Stimulated activated CD8-positive, alpha-beta memory T cell treated with anti-CD3 and anti-CD28 coated beads, Interleukin-7, amount 100 ng/mL, for 24 hours (primary cell): ENCODE results near the gene ADAMTS9.

Source experiments
- DNase-seq: peaks from one replicate; pipeline ENCODE4 v3.0.0-alpha.2; 2020; ENCODE audit warnings: low read depth

ADAMTS9 gene

GRCh38 chr3:64539451-64540196 is 148.2 kb downstream of the ADAMTS9 start:
- DNase-seq = no peak

DNA sequence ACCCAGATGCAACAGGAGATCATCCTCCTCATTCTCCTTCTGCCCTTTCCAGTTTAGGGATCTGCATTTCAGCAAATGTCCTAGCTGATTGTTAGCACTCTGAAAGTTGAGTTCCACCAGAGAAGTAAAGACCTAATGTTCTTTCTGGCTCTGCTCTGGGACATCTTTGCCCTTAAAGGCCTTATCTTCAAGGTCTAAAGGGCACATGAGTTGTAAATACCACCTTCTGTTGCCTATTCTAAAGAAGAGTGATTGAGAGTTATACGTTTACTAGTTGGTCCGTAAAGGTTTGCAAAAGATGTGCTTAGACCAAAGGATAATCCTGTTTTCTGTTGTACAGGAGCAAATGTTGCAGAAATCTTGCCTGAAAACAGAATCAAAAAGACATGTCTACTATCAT is 151.6 kb downstream of the ADAMTS9 start:
- no peak for DNase-seq

- DNase-seq = peak; percentile 7
Observed at GRCh38 chr3:64533617-64534317, 154.0 kb downstream of the ADAMTS9 start.

DNA sequence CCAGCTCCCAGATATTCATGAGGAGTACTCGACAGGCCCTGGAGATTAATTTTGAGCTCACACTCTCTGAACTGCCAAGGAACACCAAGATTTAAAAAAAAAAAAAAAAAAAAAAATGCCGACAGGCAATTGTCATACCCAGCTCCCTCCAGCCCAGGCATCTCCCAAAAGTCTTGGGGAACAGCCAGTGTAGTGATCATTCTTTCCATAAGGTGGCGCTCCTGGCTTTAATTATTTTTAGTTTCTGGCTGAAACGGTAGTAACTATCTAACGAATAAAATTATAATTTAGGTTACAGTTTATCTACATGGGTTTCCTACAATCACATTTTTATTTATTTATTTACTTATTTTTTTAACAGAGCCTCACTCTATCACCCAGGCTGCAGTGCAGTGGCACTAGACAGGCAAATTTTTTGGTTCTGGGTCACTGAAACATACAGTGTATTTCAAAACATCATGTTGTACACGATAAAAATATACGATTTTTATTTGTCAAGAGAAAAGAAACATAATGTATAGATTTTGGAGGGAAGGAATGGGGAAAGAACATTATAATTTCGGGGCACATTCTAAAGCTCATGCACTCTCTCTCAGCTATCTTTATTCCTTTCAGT is 157.3 kb downstream of the ADAMTS9 start:
- no peak for DNase-seq

DNA sequence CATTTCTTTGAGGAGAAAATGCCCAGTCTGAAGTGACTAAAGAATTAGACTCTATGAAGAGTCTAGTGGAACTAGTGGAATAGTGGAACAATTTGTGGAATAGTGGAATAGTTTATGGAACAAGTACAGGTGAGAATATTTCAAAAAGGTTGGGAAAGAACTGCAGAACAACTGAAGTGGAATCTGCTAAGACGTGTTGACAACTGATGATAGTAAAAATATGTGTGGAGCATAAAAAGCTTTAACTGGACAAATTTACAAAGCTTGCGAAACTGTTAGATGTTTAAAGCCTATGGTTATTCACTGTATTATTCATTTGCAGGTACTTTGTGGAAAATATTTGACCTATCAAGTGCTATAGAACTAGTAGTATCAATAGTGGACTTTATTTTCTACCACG is 164.5 kb downstream of the ADAMTS9 start:
- DNase-seq = no peak

DNA sequence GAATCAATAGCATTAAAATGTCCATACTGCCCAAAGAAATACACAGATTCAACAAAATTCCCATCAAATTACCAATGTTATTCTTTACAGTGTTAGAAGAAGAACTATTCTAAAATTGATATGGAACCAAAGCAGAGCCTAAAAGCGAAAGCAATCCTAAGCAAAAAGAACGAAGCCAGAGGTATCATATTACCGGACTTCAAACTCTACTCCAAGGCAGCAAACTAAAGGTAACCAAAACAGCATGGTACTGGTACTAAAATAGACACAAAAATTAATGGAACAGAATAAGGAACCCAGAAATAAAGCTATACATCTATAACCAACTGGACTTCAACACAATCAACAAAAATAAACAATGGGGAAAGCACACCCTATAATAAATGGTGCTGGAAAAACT is 167.5 kb downstream of the ADAMTS9 start:
- DNase-seq = no peak

- DNase-seq = no peak
Observed at GRCh38 chr3:64518950-64519349, 168.8 kb downstream of the ADAMTS9 start.

- DNase-seq = no peak
Observed at GRCh38 chr3:64518496-64518895, 169.3 kb downstream of the ADAMTS9 start.

GRCh38 chr3:64514889-64515288 is 172.9 kb downstream of the ADAMTS9 start:
- DNase-seq = no peak

GRCh38 chr3:64509206-64509605 is 178.6 kb downstream of the ADAMTS9 start:
- no peak for DNase-seq

DNA sequence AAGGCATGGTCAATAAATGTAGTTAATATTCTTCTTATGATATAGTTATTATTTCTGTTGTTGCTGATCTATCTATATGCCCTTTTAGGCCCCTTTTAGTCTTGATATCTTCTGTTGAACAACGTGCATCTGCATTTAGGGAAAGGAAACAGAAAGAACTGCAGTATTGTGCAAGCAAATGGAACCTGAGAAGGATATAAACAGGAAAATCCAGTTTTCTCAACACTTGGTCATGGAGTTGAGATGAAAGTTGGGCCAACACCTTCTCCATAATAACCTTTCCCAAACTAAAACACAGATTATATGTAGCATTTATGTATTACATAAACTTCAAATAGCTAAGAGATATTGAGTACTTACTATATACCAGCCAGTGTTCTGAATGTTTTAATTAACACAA is 179.7 kb downstream of the ADAMTS9 start:
- DNase-seq = no peak

DNA sequence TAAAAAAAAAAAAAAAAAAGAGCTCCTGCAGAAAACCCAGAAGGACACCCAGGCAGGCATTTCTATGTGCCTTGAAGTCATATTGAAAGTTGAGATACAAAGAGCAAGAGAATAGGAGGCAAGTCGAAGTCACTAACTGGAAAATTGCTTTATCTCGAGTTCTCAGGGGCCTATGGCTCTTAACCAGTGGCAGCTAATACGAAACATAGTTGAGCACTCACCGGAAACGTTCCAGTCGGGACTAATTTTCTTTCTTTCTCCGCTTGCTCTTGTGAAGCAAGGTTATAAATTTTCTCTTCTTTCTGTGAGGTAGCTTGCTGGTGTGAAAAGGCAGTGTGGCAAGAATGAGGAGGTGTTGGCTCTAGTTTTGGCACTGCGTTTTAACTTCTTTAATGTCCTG is 181.5 kb downstream of the ADAMTS9 start:
- no peak for DNase-seq

DNA sequence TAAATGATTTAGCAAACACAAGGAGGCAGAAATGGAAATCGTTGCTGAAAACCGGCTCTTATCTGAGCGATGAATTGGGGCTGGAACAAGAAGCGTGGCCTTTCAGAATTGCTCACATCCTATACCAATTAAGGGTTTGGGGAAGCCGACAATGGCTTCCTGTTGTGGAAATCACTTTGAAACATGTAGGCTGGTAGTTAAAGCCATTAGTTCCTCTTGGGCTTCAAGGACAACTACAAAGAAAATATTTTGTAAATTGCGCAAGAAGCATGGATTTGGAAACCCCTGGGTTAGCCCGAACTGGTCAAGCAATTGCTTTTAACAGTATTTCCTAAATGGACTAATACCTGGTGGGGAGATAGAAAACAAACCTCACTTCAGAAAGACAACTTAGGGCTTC is 182.4 kb downstream of the ADAMTS9 start:
- no peak for DNase-seq

DNA sequence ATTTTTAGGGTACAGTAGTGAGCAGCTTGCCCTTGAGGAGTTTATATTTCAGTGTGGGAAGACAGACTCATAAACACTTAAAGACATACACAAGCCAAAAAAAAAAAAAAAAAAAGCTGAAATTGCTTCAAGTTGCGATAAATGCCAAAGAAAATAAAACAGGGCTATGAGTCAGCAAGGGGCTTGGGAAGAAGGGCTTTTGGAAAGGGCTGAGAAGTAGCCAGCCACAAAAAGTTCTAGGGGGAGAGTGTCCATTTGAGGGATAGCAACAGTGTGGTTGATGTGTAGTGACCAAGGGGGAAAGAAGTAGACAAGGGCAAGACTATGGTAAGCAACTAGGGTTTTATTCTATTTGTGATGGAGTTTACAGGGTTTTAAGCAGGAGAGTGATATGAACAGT is 185.5 kb downstream of the ADAMTS9 start:
- no peak for DNase-seq

DNA sequence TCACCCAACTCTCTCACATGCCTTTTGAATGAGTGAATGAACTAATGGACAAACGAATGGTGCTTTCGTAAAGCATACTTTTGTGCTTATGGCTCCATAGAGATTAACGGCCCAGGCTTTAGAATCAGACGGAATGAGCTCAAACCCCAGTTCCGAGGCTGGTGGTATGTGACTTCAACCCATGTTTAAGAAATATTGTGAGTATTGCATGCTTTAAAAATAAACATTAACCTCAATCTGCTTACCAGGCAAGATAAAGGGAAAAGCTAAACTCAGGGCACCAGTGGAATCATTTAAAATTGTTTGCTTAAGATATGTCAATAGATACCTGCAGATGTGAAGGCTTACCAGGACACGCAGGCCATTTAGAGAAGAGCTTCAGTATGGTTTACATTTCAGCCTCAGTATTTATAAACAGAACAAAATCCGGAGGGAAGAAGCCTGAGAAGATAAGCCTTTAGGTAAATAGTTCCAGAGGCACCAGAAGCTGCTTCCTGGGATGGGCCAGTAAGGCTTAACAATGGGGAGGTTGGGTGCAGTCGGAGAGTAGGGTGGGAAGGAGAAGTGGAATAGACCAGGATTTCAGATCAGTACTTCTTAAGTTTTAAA is 186.4 kb downstream of the ADAMTS9 start:
- DNase-seq = no peak

- DNase-seq = no peak
Observed at GRCh38 chr3:64496786-64497490, 190.9 kb downstream of the ADAMTS9 start.

DNA sequence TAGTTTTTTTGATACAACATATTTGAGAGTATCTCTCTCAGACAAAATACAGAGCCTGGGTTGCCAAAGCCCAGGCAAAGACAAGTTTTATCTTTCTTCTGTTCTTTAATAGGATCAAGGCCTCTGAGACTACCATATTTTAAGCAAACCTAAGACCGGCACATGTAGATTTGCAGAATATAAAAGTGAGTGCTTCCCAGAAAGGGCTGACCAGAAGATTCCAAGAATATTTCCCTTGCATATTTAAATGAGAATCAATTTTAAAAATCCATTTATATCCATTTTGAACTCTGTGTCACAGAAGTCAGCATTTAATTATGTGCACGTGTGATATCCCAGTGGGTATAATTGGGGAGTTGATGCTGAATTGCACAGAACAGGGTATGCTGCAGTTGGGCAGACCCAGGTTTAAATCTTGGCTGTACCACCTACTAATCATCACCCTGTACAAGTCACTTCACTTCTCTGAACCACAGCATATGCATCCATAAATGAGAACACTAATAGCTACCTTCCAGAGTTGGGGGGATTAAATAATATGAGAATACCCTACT is 191.9 kb downstream of the ADAMTS9 start:
- no peak for DNase-seq

DNA sequence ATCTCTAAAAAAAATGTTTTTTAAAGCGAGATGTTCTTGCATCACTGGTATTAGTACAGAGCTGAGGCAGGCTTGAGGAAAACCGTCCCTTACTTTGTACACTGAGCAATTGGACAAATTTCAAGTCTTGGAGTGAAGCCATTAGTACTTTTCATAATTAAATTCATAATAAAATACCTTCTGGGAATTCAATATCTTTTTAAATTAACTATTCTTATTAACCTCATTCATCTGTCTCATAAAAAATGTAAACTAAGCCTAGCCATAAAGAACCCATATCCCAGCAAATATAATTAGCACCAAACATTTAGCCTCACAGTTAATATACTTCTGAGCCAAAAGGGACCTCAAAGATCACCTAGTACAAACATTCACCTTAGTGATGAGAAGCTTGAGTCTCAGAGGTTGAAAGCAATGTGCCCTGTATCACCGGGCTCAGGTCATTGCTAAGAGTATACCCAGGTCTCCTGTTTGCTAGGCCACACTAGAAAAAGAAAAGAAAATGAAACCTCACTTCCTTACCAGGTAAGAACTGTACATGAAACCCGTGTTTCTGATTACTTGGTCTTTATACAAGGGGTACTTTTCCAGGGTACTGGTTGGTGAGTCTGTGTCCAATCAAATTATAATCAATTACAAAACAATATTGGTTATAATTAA is 192.5 kb downstream of the ADAMTS9 start:
- no peak for DNase-seq

DNA sequence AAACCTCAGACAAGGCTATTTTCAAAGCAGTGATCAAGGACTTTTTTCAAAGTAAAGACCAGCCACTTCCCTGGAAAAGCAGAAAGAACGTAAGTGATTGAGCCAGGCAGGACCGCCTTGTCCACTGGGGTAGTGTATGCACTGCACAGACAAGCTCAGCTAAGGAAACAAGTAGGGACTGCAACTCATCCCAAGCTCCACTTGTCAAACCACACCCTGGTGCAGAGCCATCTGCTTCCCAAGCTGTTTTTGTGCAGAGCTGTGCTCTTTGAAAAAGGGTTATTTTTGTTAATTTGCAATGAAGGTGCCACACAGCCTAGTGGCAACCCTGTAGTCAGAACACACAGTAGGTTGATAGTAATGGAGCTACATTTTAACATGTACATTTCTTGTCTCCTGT is 193.3 kb downstream of the ADAMTS9 start:
- no peak for DNase-seq

DNA sequence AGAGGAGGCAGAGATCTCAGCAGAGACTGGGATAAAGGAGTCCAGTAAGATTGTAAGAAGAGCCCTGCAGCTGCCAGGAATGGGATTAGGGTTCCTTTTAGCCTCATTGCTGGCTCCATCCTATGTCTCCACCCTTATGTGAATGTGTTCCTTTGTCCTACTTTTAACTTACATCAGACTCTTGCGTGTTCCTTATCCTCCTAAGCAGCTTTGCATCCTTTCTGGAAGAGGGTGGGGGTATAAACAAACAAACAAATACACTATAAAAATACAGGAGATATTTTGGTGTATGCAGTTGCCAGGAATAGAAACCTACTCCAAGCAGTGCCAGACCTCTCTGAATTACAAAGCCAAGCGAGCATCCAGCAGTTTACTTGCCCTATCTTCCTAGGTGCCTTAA is 194.7 kb downstream of the ADAMTS9 start:
- DNase-seq = no peak

GRCh38 chr3:64491843-64492242 is 196.0 kb downstream of the ADAMTS9 start:
- no peak for DNase-seq
